PFSK-1 (cell line): ENCODE measurements around the gene DLGAP1.

ENCODE experiments used
- FOXP2 ChIP-seq: optimal IDR thresholded peaks from 2 replicates; pipeline ENCODE3; 2011; ENCODE audit warnings: borderline replicate concordance, control low read depth, inconsistent platforms; ENCODE audit not compliant: insufficient read depth; ENCODE audit errors: extremely low read length, extremely low read depth
- POLR2AphosphoS5 ChIP-seq: IDR thresholded peaks from 2 replicates; pipeline ENCODE4 v1.6.1; 2012; ENCODE audit warnings: low read depth, mild to moderate bottlenecking, control low read depth, low read length, moderate library complexity
- SIN3A ChIP-seq: IDR thresholded peaks from 2 replicates; pipeline ENCODE4 v1.6.1; 2012; ENCODE audit warnings: mild to moderate bottlenecking, low read length, moderate library complexity, borderline replicate concordance; ENCODE audit not compliant: insufficient read depth
- TF ChIP-seq, protein P1 (sequence below), 2 experiments: IDR thresholded peaks; 2 replicates each; pipeline versions ENCODE4 v1.6.1 to v1.8.0; 2011 to 2012; ENCODE audit warnings: low read depth in 2 of 2, low read length in 2 of 2, control low read depth in 1 of 2, inconsistent platforms in 1 of 2, mild to moderate bottlenecking in 1 of 2, moderate library complexity in 1 of 2; ENCODE audit not compliant: insufficient read depth in 1 of 2

DNA sequence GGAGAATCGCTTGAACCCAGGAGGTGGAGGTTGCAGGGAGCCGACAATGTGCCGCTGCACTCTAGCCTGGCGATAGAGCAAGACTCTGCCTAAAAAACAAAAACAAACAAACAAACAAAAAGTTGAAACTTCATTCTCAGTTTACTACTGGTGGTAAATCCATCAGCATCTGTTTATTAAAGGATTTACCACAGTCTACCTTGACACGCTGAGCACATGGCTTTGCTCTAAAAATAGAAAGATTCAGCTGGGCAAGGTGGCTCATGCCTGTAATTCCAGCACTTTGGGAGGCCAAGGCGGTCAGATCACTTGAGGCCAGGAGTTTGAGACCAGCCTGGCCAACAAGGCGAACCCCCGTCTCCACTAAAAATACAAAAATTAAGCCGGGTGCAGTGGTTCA, 803.8 kb downstream of the DLGAP1 start:
- TF ChIP-seq, protein P1, sequence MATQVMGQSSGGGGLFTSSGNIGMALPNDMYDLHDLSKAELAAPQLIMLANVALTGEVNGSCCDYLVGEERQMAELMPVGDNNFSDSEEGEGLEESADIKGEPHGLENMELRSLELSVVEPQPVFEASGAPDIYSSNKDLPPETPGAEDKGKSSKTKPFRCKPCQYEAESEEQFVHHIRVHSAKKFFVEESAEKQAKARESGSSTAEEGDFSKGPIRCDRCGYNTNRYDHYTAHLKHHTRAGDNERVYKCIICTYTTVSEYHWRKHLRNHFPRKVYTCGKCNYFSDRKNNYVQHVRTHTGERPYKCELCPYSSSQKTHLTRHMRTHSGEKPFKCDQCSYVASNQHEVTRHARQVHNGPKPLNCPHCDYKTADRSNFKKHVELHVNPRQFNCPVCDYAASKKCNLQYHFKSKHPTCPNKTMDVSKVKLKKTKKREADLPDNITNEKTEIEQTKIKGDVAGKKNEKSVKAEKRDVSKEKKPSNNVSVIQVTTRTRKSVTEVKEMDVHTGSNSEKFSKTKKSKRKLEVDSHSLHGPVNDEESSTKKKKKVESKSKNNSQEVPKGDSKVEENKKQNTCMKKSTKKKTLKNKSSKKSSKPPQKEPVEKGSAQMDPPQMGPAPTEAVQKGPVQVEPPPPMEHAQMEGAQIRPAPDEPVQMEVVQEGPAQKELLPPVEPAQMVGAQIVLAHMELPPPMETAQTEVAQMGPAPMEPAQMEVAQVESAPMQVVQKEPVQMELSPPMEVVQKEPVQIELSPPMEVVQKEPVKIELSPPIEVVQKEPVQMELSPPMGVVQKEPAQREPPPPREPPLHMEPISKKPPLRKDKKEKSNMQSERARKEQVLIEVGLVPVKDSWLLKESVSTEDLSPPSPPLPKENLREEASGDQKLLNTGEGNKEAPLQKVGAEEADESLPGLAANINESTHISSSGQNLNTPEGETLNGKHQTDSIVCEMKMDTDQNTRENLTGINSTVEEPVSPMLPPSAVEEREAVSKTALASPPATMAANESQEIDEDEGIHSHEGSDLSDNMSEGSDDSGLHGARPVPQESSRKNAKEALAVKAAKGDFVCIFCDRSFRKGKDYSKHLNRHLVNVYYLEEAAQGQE (IDR thresholded peaks at IDR 0.05; ENCODE audit: insufficient read depth in 1 of 2, low read depth in 2 of 2, low read length in 2 of 2), result no peak
- TF ChIP-seq FOXP2, result no peak
- no peak for TF ChIP-seq POLR2AphosphoS5
- TF ChIP-seq SIN3A, result no peak
